Measurements from ENCODE around the gene MAGEC1. TPM values are rescaled to one million over a fixed set of nuclear protein-coding genes. Genes with fewer than 3 reads are reported as not detected.

Gene MAGEC1
- total RNA-seq, 1 experiment from 2014 or later = not detected

GRCh38 chrX:141934059-141934641 lies 30.5 kb downstream of the MAGEC1 start:
- WGBS (ENCODE audit: extremely low coverage, insufficient read length, low lambda C conversion rate) = no CpG with 5 or more reads among the region's 2 CpGs
- TF ChIP-seq, protein P1, sequence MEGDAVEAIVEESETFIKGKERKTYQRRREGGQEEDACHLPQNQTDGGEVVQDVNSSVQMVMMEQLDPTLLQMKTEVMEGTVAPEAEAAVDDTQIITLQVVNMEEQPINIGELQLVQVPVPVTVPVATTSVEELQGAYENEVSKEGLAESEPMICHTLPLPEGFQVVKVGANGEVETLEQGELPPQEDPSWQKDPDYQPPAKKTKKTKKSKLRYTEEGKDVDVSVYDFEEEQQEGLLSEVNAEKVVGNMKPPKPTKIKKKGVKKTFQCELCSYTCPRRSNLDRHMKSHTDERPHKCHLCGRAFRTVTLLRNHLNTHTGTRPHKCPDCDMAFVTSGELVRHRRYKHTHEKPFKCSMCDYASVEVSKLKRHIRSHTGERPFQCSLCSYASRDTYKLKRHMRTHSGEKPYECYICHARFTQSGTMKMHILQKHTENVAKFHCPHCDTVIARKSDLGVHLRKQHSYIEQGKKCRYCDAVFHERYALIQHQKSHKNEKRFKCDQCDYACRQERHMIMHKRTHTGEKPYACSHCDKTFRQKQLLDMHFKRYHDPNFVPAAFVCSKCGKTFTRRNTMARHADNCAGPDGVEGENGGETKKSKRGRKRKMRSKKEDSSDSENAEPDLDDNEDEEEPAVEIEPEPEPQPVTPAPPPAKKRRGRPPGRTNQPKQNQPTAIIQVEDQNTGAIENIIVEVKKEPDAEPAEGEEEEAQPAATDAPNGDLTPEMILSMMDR (conservative IDR thresholded peaks at IDR 0.05) = no peak
- Mint-ChIP-seq H3K27me3 (ENCODE audit: low read depth) (no peaks in the 10 kb centered on the region), H3K4me1 (no peaks in the 10 kb centered on the region), H3K9me3 (peaks cover 54 to 56% of the 10 kb centered on the region in 2 experiments), H3K4me3 (no peak overlapping the region), H3K27ac (peak overlapping the region in 1 of 3 experiments; percentile 45; a peak in 1 of 7 replicates), H3K36me3 (ENCODE audit: insufficient read depth in 1 of 3, low read depth in 3 of 3) (no peaks in the 10 kb centered on the region; a peak in 1 of 7 replicates)
- H3K79me2 ChIP-seq (ENCODE audit: insufficient read depth, low read length) = no peaks in the 10 kb centered on the region
- no peak overlapping the region for H2AFZ ChIP-seq (ENCODE audit: low read length)
- H3K14ac ChIP-seq (ENCODE audit: insufficient read depth, low read length) = no peak overlapping the region
- H3K4me2 ChIP-seq (ENCODE audit: insufficient read depth, insufficient read length, low read length) = no peak overlapping the region
- no peak overlapping the region for H4K5ac ChIP-seq (ENCODE audit: insufficient read length, low read depth, low read length)
- H3K4ac ChIP-seq (ENCODE audit: low read depth, low read length) = no peak overlapping the region
- H2AK5ac ChIP-seq (ENCODE audit: insufficient read length, low read length) = no peak overlapping the region
- H3K4me1 ChIP-seq (ENCODE audit: insufficient read depth, low read length) = no peaks in the 10 kb centered on the region
- peaks cover 13% of the 10 kb centered on the region for H3K9me3 ChIP-seq (ENCODE audit: control insufficient read depth, low read depth, low read length)
- no peak overlapping the region for H3T11ph ChIP-seq (ENCODE audit: low read length)
- H2BK15ac ChIP-seq (ENCODE audit: low read depth, low read length) = no peak overlapping the region
- H2BK20ac ChIP-seq (ENCODE audit: low read depth, low read length, poor library complexity, severe bottlenecking) = no peak overlapping the region
- no peaks in the 10 kb centered on the region for H3K27me3 ChIP-seq (ENCODE audit: insufficient read depth, low read length)
- no peak overlapping the region for H2BK12ac ChIP-seq (ENCODE audit: insufficient read length, low read depth, low read length)
- H4K8ac ChIP-seq (replicated peaks; ENCODE audit: insufficient read length, low read depth, low read length) = no peak overlapping the region
- no peak overlapping the region for H3K23ac ChIP-seq (ENCODE audit: insufficient read length, low read depth, low read length)
- no peak overlapping the region for H2BK120ac ChIP-seq (ENCODE audit: low read depth, low read length, poor library complexity, severe bottlenecking)
- no peak overlapping the region for H3K9ac ChIP-seq (ENCODE audit: extremely low read depth, insufficient read length, low read length)
- no peaks in the 10 kb centered on the region for H3K79me1 ChIP-seq (ENCODE audit: insufficient read depth, low read depth, low read length, poor library complexity, severe bottlenecking)
- H3K56ac ChIP-seq (ENCODE audit: insufficient read length, low read depth, low read length) = no peak overlapping the region
- H2BK5ac ChIP-seq (ENCODE audit: insufficient read length, low read length) = no peak overlapping the region
- H4K91ac ChIP-seq (ENCODE audit: insufficient read length, low read depth, low read length) = no peak overlapping the region
- no peak overlapping the region for H3K18ac ChIP-seq (ENCODE audit: insufficient read length, low read depth, low read length)
- no peak for DNase-seq
- no peak overlapping the region for H3K27ac ChIP-seq (ENCODE audit: insufficient read length, low read depth, low read length)
- no peaks in the 10 kb centered on the region for H4K20me1 ChIP-seq (ENCODE audit: control insufficient read depth, insufficient read depth, insufficient read length)
- no peaks in the 10 kb centered on the region for H3K23me2 ChIP-seq (ENCODE audit: insufficient read length, low read depth, low read length, poor library complexity, severe bottlenecking)

Measured in H9 (cell line).